ENCODE data around the gene DIDO1. TPM values are rescaled to one million over a fixed set of nuclear protein-coding genes. Genes with fewer than 3 reads are reported as not detected.

Gene DIDO1
- total and polyA plus RNA-seq, 2 of the 13 experiments (the other 11 are each of a cell fraction or from before 2014, with no cell fraction given), result 75.0 to 75.1 TPM

- no peak for TF ChIP-seq SOX13 (IDR thresholded peaks at IDR 0.05)
- TF ChIP-seq SOX13 (CRISPR knock-in tag; conservative IDR thresholded peaks at IDR 0.05 in 1 of 2, IDR thresholded peaks at IDR 0.05 in 1 of 2), result peak in 1 of 2 experiments; percentile 79; a peak in 3 of 4 replicates
- no peak for TF ChIP-seq ATF7-NPFF (CRISPR knock-in tag; IDR thresholded peaks at IDR 0.05; ENCODE audit: low read depth)
- TF ChIP-seq RXRA (CRISPR knock-in tag; IDR thresholded peaks at IDR 0.05), result no peak
- TF ChIP-seq NR2F1 (CRISPR knock-in tag; IDR thresholded peaks at IDR 0.05), result peak; percentile 45 to 74; a peak in 2 of 4 replicates
- no peak for TF ChIP-seq ZNF232 (CRISPR knock-in tag; IDR thresholded peaks at IDR 0.05; ENCODE audit: borderline replicate concordance)
- TF ChIP-seq ZNF550 (CRISPR knock-in tag; IDR thresholded peaks at IDR 0.05; ENCODE audit: borderline replicate concordance), result no peak
- TF ChIP-seq MLX (CRISPR knock-in tag; IDR thresholded peaks at IDR 0.05), result peak; percentile 50
- TF ChIP-seq FOXA3 (CRISPR knock-in tag; IDR thresholded peaks at IDR 0.05), result peak; percentile 87
- TF ChIP-seq ZNF354B (CRISPR knock-in tag; IDR thresholded peaks at IDR 0.05), result no peak
- TF ChIP-seq ZMYM4 (CRISPR knock-in tag; IDR thresholded peaks at IDR 0.05), result no peak
- no peak for TF ChIP-seq CREB1 (IDR thresholded peaks at IDR 0.05)
- peak; percentile 61 for TF ChIP-seq CREB1 (CRISPR knock-in tag; IDR thresholded peaks at IDR 0.05)
- no peak for TF ChIP-seq ZSCAN30 (CRISPR knock-in tag; IDR thresholded peaks at IDR 0.05)
- TF ChIP-seq FIP1L1 (IDR thresholded peaks at IDR 0.05; ENCODE audit: borderline replicate concordance, insufficient read depth, low read depth, low read length), result no peak
- no peak for TF ChIP-seq ZBTB46 (CRISPR knock-in tag; IDR thresholded peaks at IDR 0.05; ENCODE audit: borderline replicate concordance)
- TF ChIP-seq GABPB1 (CRISPR knock-in tag; IDR thresholded peaks at IDR 0.05), result no peak; the same call in 1 of the 2 replicates
- no peak for TF ChIP-seq HNF1B (CRISPR knock-in tag; IDR thresholded peaks at IDR 0.05)
- no peak for TF ChIP-seq CCAR2 (optimal IDR thresholded peaks at IDR 0.05; ENCODE audit: low read depth, low read length)
- TF ChIP-seq ZSCAN20 (CRISPR knock-in tag; IDR thresholded peaks at IDR 0.05; ENCODE audit: borderline replicate concordance), result no peak
- TF ChIP-seq THRA (CRISPR knock-in tag; IDR thresholded peaks at IDR 0.05; ENCODE audit: borderline replicate concordance), result peak; percentile 59; the same call in 1 of the 2 replicates
- TF ChIP-seq TCF12 (IDR thresholded peaks at IDR 0.05), result no peak
- no peak; the same call in 1 of the 2 replicates for TF ChIP-seq TCF12 (CRISPR knock-in tag; IDR thresholded peaks at IDR 0.05)
- no peak for TF ChIP-seq ZNF562 (CRISPR knock-in tag; IDR thresholded peaks at IDR 0.05; ENCODE audit: borderline replicate concordance)
- no peak for TF ChIP-seq ZNF224 (CRISPR knock-in tag; IDR thresholded peaks at IDR 0.05)
These were observed 2.5 kb downstream of the DIDO1 start (continued) for GRCh38 chr20:62923669-62924441.

All from HepG2 (cell line).